ENCODE measurements around the gene RNF168.
"Not testable (repeated sequence)": the region's sequence is repeated elsewhere in the genome, so short reads cannot be mapped to it uniquely, and the experiment has no call there.

RNF168 gene, protein sequence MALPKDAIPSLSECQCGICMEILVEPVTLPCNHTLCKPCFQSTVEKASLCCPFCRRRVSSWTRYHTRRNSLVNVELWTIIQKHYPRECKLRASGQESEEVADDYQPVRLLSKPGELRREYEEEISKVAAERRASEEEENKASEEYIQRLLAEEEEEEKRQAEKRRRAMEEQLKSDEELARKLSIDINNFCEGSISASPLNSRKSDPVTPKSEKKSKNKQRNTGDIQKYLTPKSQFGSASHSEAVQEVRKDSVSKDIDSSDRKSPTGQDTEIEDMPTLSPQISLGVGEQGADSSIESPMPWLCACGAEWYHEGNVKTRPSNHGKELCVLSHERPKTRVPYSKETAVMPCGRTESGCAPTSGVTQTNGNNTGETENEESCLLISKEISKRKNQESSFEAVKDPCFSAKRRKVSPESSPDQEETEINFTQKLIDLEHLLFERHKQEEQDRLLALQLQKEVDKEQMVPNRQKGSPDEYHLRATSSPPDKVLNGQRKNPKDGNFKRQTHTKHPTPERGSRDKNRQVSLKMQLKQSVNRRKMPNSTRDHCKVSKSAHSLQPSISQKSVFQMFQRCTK

DNA sequence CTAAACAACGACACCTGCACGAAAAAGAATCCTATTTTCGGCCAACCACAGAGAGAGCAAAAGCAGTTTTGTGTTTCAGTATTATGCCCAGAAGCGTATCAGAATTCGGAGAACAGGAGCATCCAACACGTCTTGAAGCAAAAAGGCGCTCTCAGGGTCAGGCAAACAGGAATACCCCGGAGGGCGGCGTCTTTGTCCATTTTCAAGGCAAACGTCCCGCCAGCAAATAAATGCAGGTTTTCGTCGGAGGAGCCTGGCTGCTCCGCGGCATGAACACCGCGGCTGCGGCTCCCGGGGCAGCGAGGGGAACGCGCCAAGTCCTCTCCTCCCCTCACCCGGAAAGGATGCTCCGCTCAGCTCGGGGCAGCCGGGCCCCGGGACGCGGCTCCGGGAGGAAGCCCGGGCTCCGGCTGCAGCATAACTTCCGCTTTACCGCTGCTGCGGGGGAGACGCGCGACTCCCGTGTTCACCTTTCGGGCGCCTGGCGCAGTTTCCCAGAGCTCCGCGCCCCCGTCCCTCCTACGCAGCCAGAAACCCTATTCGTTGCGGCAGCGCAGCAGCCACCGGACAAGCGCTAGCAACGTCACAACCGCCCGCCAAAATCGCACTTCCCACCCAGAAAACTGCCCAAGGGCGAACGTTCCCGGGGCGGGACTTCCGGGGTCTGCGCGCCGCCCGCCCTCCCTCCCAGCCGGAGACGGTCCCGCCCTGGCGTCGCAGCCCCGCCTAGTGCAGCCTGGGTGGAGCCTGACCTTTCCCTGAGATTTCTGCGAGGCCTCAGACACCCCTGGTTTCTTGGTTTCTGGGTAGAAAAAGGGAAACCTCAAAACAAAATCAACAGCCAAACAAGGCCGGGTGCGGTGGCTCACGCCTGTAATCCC, at the start of gene RNF168:
RNF168 (minus strand) TSS at position 573 of the 881 bp plus-strand sequence. CDS start 595 bp downstream, outside the sequence.
- DNase-seq, result peak; percentile 91

DNA sequence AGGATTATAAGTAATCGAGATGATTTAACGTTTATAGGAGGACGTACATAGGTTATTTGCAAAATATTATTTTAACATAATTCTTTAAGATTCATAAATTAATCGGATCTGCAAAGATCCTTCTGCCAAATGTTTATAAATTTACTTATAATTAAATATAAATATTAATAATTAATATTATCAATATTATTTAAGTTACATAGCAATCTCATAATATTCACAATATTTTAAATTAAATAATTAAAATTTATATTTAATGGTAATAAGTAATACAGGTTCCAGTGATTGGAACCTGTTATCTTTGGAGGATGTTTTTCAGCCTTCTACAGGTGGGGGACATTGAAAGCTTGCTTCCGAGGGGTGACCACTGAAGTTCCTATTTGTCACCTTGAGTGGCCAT, 48.7 kb upstream of the RNF168 start:
- no peak for DNase-seq

DNA sequence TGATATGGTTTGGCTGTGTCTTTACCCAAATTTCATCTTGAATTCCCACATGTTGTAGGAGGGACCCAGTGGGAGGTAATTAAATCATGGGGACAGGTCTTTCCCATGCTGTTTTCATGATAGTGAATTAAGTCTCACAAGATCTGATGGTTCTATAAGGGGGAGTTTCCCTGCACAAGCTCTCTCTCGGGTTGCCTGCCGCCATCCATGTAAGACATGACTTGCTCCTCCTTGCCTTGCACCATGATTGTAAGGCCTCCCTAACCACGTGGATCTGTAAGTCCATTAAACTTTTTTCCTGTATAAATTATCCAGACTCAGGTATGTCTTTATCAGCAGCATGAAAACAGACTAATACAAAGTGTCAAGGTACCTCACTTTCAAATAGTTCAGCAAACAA, 46.6 kb upstream of the RNF168 start:
- not testable (repeated sequence) for DNase-seq

DNA sequence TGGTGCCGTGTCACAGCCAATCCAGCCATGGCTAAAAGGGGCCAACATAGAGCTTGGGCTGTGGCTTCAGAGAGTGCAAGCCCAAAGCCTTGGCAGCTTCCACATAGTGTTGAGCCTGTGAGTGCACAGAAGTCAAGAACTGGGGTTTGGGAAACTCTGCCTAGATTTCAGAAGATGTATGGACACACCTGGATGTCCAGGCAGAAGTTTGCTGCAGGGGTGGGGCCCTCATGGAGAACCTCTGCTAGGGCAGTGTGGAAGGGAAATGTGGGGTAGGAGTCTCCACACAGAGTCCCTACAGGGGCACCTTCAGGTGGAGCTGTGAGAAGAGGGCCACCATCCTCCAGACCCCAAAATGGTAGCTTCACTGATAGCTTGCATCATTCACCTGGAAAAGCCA, 45.7 kb upstream of the RNF168 start:
- DNase-seq, result not testable (repeated sequence)

DNA sequence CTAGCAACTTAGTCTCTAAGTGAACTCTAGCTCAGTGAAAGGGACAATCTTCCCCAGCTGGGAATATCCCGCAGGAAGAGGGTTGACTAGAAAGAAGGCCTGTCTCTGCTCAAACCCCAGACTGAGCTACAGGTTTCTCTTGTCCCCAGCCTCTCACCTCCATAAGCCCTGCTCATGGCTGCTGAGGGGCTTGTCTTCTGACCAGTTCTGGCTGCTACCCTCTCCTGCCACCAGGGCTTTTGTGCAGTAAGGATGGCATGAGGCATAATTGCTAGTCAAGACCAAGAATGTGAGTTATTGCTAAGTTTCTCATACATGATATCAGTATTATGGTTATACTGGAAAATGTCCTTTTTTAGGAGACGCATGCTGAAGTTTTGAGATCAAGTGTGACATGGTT, 43.5 kb upstream of the RNF168 start:
- DNase-seq, result no peak

DNA sequence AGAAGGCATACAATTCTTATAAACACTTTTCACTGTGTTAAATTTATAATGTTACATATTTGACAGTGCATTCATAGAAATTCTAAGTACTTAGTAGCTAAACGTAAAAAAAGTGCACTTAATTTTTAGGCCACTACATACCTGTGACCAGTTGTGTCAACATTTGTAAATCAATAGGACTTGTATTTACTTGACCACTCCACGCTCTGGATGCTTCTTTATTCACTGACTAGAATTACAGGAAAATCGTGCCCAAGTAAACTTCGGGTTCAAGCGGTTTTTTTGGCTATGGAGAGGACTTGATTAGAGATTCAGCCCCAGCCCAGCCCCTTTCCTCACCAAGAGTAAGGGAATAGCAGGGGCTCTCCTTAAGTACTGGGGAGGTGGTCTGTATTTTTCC, 43.0 kb upstream of the RNF168 start:
- no peak for DNase-seq

DNA sequence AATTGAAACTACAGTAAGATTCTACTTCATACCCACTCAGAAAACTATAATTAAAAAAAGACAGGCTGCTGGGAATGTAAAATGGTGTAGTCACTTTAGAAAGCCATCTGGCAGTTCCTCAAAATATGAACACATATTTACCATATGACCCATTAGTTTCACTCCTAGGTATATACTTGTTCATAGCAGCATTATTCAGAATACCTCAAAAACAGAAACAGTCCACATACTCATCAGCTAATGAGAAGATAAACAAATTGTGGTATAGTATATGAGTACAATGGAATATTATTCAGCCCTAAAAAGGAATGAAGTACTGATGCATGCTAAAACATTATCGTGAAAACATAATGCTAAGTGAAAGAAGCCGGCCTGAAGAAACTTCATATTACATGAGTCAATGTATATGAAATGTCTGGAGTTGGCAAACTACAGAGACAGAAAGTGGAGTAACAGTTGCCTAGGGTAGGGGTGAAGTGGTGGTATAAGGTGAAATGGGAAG, 41.0 kb upstream of the RNF168 start:
- no peak for DNase-seq

DNA sequence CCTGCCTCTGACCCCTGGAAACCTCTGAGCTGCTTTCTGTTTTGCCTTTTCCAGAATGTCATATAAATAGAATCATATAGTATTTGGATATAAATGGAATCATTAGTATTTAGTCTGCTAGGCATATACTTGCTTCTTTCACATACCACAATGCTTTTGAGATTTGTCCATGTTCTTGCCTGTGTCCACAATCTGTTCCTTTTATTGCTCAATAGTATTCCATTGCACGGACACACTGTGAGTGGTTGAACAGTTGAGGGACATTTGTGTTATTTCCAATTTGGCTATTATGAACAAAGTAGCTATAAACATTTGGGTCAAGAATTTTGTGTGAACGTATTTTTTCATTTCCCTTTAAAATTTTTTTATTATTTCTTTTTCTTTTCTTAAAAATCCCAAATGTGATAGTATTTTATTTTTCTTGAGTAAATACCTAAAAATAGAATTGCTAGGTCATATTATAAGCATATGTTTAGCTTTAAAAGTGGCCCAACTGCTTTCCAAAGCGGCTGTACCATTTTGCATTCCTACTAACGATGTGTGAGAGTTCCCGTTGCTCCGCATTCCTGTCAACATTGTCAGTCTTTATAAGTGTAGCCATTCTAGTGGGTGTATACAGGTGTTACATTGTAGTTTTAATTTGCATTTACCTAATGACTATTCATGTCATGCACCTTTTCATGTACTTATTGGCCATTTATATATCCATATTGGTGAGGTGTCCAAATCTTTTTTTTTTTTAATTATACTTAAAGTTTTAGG, 38.3 kb upstream of the RNF168 start:
- DNase-seq, result no peak

DNA sequence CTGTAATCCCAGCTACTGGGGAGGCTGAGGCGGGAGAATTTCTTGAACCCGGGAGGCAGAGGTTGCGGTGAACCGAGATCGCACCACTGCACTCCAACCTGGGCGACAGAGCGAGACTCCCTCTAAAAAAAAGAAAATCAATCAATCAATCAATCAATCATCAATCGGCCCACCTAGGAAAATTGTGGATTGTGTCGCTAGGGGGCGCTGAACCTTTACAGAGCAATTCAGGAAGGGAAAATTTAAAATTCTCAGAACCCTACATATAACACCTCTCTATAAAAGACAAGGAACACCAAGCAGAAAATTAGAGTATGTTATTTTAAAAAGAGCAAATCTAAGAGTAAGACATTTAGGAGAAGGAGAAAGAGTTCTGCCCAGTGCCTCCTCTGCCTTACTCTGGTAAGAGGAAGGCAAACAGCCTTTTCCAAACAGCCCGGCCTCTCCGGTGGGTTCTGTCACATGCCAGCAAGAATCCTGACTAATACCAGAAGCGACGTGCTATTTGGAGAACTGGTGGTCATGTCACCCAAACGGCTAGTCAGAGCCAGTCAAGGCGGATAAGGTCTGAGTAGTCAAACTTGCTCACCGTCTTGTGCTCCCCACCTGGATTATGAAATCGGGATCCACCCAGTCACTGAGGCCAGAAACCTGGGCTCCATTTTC, 33.9 kb upstream of the RNF168 start:
- peak; percentile 66 for DNase-seq

DNA sequence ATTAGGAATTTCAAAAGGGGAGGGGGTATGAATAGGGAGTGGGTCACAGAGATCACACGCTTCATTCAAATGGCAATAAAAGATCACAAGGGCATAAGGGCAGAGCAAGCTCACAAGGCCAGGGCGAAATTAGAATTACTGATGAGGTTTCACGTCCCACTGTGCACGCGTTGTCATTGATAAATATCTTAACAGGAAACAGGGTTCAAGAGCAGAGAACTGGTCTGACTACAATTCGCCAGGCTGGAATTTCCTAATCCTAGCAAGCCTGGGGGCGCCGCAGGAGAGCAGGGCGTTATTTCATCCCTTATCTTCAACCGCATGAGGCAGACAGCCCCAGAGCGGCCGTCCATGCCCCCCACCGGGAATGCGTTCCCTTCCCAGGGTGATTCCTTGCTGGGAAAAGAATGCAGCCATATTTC, 29.7 kb upstream of the RNF168 start:
- no peak for DNase-seq

DNA sequence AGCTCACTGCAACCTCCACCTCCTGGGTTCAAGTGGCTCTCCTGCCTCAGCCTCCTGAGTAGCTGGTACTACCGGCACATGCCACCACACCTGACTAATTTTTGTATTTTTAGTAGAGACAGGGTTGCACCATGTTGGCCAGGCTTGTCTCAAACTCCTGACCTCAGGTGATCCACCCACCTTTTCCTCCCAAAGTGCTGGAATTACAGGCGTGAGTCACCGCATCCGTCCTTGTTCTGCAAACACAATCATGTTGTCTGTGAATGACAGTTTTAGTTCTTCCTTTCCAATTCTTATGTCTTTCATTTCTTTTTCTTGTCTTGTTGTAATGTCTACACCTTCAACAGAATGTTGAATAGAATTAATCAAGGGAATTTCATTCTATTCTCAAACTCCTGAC, 27.9 kb upstream of the RNF168 start:
- DNase-seq, result no peak

DNA sequence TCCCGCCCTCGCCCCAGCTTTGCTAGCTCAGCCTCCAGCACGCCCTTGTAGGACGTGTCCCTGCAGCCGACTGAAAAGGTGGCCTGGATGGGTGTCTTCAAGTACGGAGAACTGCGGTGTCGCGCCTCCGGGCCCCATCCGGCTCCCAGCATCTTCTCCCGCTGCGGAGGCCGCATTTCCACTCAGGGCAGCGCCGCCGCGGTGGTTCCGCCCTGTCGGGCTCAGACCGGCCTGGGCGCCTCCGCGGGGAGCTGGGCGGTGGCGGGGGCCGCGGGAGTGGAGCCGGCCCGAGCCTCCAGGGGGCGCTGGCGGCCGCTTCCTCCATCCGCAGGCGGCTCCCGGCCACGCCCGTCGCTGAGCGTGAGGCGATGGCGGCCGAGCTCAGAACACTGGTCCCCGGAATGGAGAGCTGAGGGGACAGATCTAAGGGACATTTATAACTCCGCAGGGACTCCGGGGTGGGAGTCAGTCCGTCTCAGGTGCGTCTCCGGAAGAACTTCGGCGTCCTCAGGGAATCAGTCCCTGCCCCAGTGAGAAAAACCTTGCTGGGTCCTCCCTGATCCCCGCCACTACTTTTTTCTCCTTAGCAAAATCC, 25.2 kb upstream of the RNF168 start:
- peak; percentile 86 for DNase-seq

DNA sequence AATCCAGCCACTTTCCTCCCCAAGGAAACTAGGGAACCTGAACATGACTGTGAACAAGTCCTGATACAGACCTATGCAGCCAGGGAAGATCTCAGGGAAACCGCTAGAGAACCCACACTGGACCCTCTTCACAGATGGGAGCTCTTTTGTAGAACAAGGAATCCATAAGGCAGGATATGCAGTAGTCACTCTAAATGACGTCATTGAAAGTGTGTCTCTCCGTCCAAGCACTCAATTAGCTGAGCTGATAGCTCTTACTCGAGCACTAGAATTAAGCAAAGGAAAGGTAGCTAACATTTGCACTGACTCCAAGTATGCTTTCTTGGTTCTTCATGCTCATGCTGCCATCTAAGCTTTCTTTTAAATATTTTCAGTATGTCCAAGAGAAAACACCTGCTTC, 21.6 kb upstream of the RNF168 start:
- no peak for DNase-seq

DNA sequence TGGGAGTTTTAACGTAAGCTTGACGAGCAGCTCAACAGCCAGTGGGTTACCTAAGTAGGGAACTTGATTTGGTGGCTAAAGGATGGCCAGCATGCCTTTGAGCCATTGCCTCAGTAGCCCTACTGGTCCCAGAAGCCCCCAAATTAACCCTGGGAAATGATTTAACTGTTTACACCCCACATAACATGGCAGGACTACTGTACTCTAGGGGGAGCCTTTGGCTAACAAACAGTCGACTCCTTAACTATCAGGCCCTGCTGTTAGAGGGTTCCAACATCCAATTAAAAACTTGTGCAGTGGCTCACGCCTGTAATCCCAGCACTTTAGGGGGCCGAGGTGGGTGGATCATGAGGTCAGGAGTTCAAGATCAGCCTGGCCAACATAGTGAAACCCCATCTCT, 21.0 kb upstream of the RNF168 start:
- DNase-seq, result no peak

DNA sequence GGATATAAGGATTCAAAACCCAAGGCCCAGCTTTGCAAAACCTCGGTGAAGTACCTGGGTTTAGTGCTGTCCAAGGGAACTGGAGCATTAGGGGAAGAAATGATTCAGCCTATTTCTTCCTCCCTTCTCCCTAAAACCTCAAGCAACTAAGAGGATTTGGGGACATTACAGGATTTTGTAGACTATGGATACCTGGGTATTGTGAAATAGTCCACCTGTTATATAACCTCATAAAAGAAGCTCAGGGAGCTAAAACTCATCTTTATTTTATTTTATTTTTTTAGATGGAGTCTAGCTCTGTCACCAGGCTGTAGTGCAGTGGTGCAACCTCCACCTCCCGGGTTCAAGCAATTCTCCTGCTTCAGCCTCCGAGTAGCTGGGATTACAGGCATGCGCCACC, 20.3 kb upstream of the RNF168 start:
- DNase-seq, result no peak

DNA sequence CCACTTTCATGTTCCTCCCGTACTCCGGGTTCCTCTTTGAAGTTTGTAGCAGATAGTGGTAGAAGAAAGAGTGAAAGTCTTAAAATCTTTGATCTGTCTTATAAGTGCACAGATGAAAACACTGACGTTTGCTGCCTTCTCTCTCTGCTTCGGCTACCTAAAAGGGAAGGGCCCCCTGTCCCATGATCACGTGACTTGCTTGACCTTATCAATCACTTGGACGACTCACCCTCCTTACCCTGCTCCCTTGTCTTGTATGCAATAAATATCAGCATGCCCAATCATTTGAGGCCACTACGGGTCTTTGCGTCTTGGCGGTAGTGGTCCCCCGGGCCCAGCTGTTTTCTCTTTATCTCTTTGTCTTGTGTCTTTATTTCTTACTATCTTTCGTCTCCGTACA, 17.7 kb upstream of the RNF168 start:
- not testable (repeated sequence) for DNase-seq

DNA sequence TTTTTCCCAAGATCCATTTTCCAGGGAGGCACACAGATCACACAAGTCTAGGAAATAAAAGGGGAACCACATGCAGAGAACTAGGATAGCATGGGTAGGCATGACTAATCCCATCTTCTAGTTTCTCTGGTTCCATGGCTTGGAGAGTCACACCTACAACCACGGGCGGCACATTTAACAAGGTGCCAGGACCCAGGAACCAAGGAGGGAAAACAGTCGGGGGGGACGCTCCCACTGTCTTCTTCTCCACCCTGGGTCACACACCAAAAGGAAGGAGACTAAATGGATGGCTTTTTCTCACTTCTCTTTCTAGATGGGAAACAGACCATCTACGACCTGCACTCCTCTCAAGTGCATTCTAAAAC, 16.1 kb upstream of the RNF168 start:
- DNase-seq, result peak; percentile 24

DNA sequence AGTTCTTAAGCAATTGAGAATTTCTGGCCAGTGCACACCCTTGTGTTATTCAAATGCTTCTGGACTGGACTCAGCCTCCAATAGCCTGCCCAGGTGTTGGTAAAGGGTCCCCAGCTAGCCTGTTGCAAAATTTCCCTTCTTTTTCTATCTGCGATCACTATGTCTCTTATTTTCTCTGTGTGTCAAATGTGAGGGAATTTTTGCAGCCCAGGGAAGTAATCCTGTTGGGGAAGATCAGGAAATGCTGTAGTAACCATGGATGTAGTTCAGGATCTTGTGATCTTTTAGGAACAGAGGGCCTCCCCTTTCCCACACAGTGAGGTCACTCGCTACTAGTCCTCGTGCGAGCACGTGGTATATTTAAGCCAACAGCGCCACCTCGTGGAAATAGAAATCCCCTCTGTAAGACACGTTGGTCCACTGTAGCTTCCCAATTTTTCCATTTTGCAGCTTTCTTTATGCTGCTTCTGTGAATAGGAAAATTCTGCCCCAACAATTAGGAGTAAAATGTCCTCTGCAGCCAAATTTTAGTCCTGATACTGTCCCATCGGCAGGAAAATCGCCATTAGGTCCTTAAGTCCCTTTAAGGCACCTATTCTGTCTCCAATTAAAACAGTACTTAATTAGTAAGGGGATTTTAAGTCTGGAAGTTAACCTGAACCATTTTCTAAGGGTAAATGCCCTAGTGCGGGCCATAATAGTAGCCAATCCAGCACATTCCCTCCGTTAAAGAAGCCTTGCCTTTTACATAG, 15.6 kb upstream of the RNF168 start:
- DNase-seq, result peak; percentile 68

DNA sequence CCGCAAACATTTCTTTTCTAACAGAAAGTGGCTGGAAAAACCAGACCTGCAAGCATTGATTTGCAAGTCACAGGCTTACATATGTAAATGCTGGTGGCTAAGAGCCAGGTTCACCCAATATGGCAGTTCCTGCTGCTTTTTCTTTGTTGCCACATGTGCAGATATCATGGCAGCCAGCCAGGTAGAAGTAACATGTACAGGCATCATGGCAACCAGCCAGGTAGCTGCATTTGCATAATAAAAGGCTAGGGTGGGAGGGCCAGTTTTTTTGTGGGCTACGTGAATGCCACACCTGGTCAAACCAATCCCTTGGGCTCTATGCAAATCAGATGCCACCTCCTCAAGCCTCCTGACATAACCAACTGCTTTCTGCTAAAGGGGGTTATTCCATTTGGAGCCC, 14.4 kb upstream of the RNF168 start:
- DNase-seq, result no peak

DNA sequence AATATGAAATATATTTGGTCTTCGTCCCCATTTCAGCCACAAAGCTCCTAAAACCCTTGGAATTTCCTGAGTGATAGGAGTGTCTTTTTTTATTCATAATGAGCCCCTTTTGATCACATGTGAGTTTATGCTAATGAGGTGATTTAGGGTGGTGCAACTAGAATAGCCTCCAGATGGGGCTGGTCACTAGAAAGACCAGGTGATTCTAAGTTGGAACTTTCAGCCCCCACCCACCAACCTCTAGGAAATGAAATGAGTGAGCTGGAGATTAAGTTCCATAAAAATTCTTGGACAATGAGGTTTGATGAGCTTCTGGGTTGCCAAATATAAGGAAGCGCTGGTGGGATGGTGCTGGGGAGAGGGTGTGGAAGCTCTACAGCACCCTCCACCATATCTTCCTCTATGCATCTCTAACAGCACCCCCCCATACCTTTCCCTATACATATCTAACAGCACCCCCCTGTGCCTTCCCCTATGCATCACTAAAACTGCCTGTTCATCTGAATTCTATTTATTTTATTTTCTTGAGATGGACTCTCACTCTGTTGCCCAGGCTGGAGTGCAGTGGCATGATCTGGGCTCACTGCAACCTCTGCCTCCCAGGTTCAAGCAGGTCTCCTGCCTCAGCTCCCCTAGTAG, 13.7 kb upstream of the RNF168 start:
- no peak for DNase-seq
